Hepatocyte (in vitro differentiated cells): Measurements from ENCODE around the gene GPRIN3.

Experiments used
- CTCF ChIP-seq: fragments of 200-600 bp; sonication (generic); IDR thresholded peaks from 2 replicates; pipeline ENCODE4 v1.5.1; 2016; ENCODE audit warnings: antibody characterized with exemption, mild to moderate bottlenecking; ENCODE audit not compliant: poor library complexity
- EZH2 ChIP-seq: fragments of 200-600 bp; sonication (generic); IDR thresholded peaks from 2 replicates; pipeline ENCODE4 v1.6.1; 2016; ENCODE audit warnings: antibody characterized with exemption, mild to moderate bottlenecking, borderline replicate concordance
- EZH2phosphoT487 ChIP-seq: fragments of 200-600 bp; sonication (generic); IDR thresholded peaks from one replicate; pipeline ENCODE4 v1.6.1; 2018; ENCODE audit warnings: antibody characterized with exemption, mild to moderate bottlenecking, low read depth, moderate library complexity; ENCODE audit not compliant: unreplicated experiment, severe bottlenecking

GRCh38 chr4:89203902-89204301, 103.7 kb downstream of the GPRIN3 start:
- no peak for TF ChIP-seq CTCF
- no peak for TF ChIP-seq EZH2phosphoT487
- no peak for TF ChIP-seq EZH2
